Epithelial cell of prostate (primary cell): Measurements from ENCODE around the gene BACH2.
"Not testable (repeated sequence)": the region's sequence is repeated elsewhere in the genome, so short reads cannot be mapped to it uniquely, and the experiment has no call there.

Source experiments
- DNase-seq: peaks from one replicate; pipeline ENCODE4 v3.0.0-alpha.2; 2011; ENCODE audit warnings: low read depth, low spot score
- H3K27ac ChIP-seq: fragments of 450-650 bp; 2 replicates; pipeline ENCODE4 v1.5.1; 2017; ENCODE audit warnings: mild to moderate bottlenecking

BACH2 gene

GRCh38 chr6:90219209-90219985, 77.2 kb downstream of the BACH2 start:
- H3K27ac ChIP-seq, result peak overlapping the region; percentile 87
- DNase-seq, result peak; percentile 62

GRCh38 chr6:90218959-90219208, 77.8 kb downstream of the BACH2 start:
- peak overlapping the region; percentile 87 for H3K27ac ChIP-seq
- no peak for DNase-seq

- DNase-seq, result no peak
- H3K27ac ChIP-seq, result peak overlapping the region; percentile 87
Measured at GRCh38 chr6:90217506-90218127, 79.0 kb downstream of the BACH2 start.

GRCh38 chr6:90216072-90216977, 80.3 kb downstream of the BACH2 start:
- H3K27ac ChIP-seq, result no peak overlapping the region

GRCh38 chr6:90214966-90215365, 81.7 kb downstream of the BACH2 start:
- DNase-seq, result no peak
- H3K27ac ChIP-seq, result no peak overlapping the region

More at GRCh38 chr6:90216072-90216977, 80.3 kb downstream of the BACH2 start:
- no peak for DNase-seq

- DNase-seq, result no peak
Measured at GRCh38 chr6:90214461-90214860, 82.2 kb downstream of the BACH2 start.

GRCh38 chr6:90212274-90212673, 84.4 kb downstream of the BACH2 start:
- H3K27ac ChIP-seq, result no peak overlapping the region

More at GRCh38 chr6:90214461-90214860, 82.2 kb downstream of the BACH2 start:
- no peak overlapping the region for H3K27ac ChIP-seq

GRCh38 chr6:90209527-90209926, 87.1 kb downstream of the BACH2 start:
- no peak for DNase-seq
- no peak overlapping the region for H3K27ac ChIP-seq

More at GRCh38 chr6:90212274-90212673, 84.4 kb downstream of the BACH2 start:
- no peak for DNase-seq

- not testable (repeated sequence) for H3K27ac ChIP-seq, DNase-seq
Measured at GRCh38 chr6:90208690-90209089, 88.0 kb downstream of the BACH2 start.

- DNase-seq, result no peak
- H3K27ac ChIP-seq, result no peak overlapping the region
Measured at GRCh38 chr6:90204327-90205056, 92.2 kb downstream of the BACH2 start.

GRCh38 chr6:90203672-90204071, 93.0 kb downstream of the BACH2 start:
- no peak overlapping the region for H3K27ac ChIP-seq

GRCh38 chr6:90202156-90202555, 94.5 kb downstream of the BACH2 start:
- DNase-seq, result no peak
- no peak overlapping the region for H3K27ac ChIP-seq

More at GRCh38 chr6:90203672-90204071, 93.0 kb downstream of the BACH2 start:
- DNase-seq, result no peak

GRCh38 chr6:90199900-90200299, 96.7 kb downstream of the BACH2 start:
- H3K27ac ChIP-seq, result no peak overlapping the region
- DNase-seq, result no peak

- no peak for DNase-seq
- H3K27ac ChIP-seq, result no peak overlapping the region
Measured at GRCh38 chr6:90198758-90199425, 97.8 kb downstream of the BACH2 start.

- DNase-seq, result peak; percentile 64
- no peak overlapping the region for H3K27ac ChIP-seq
Measured at GRCh38 chr6:90197854-90198496, 98.7 kb downstream of the BACH2 start.

GRCh38 chr6:90195094-90195829, 101.4 kb downstream of the BACH2 start:
- no peak for DNase-seq
- H3K27ac ChIP-seq, result no peak overlapping the region

- no peak overlapping the region for H3K27ac ChIP-seq
Measured at GRCh38 chr6:90194371-90194841, 102.2 kb downstream of the BACH2 start.

GRCh38 chr6:90193359-90193758, 103.3 kb downstream of the BACH2 start:
- H3K27ac ChIP-seq, result no peak overlapping the region
- DNase-seq, result no peak

More at GRCh38 chr6:90194371-90194841, 102.2 kb downstream of the BACH2 start:
- no peak for DNase-seq
